Stomach (tissue), 9 donors: ENCODE data around the gene SLIT1. TPM values are rescaled to one million over a fixed set of nuclear protein-coding genes. Genes with fewer than 3 reads are reported as not detected.

Experiments used
- DNase-seq, 2 donors: peaks; one replicate each; pipeline versions ENCODE4 v3.0.0 to v3.0.0-alpha.2; 2013 to 2019
- H3K27ac ChIP-seq, 5 donors: fragments of 200-600 bp in 4 of 5; sonication (generic) in 4 of 5; one replicate each; pipeline ENCODE4 v1.5.1; 2013 to 2019; ENCODE audit warnings: mild to moderate bottlenecking in 1 of 5, moderate library complexity in 1 of 5
- H3K27me3 ChIP-seq, 3 donors: fragments of 200-600 bp; sonication (generic); one replicate each; pipeline ENCODE4 v1.5.1; 2017 to 2019; ENCODE audit warnings: mixed run types in 1 of 3
- H3K36me3 ChIP-seq, 4 donors: fragments of 200-600 bp; sonication (generic); 1 replicate in 3 of 4; 2 replicates in 1 of 4; pipeline ENCODE4 v1.5.1; 2016 to 2019
- H3K4me1 ChIP-seq, 4 donors: fragments of 200-600 bp; sonication (generic); one replicate each; pipeline ENCODE4 v1.5.1; 2016 to 2019
- H3K4me3 ChIP-seq, 4 donors: fragments of 200-600 bp; sonication (generic) in 3 of 4; one replicate each; pipeline ENCODE4 v1.5.1; 2016 to 2019; ENCODE audit warnings: mild to moderate bottlenecking in 1 of 4
- H3K9me3 ChIP-seq, 4 donors: fragments of 200-600 bp; sonication (generic); one replicate each; pipeline ENCODE4 v1.5.1; 2016 to 2019
- EP300 ChIP-seq: sonication (generic); formaldehyde crosslinking; IDR thresholded peaks from one replicate; pipeline ENCODE4 v1.6.1; 2017; ENCODE audit warnings: antibody characterized with exemption
- POLR2A ChIP-seq, 4 donors: fragments of 450-650 bp; IDR thresholded peaks; one replicate each; pipeline ENCODE4 v1.6.1; 2016; ENCODE audit warnings: antibody characterized with exemption in 4 of 4, control low read depth in 2 of 4, mild to moderate bottlenecking in 1 of 4, moderate library complexity in 1 of 4
- POLR2AphosphoS5 ChIP-seq, 3 donors: sonication (generic); formaldehyde crosslinking; IDR thresholded peaks; one replicate each; pipeline ENCODE4 v1.6.1; 2016; ENCODE audit warnings: antibody characterized with exemption in 3 of 3
- WGBS, 5 donors: extraction: QIAGEN DNeasy Blood & Tissue Kit in 3 of 5; methylation state at CpG; one replicate each; pipeline versions ENCODE4 v1.1.5 to v1.1.7; 2013 to 2018; 5-methylcytosine and 5-hydroxymethylcytosine counted together
- intact Hi-C: fragments of 100-400 bp; cut with DNase I; formaldehyde crosslinking; loops from one replicate; pipeline ENCODE4 v1.15.1; 2023; ENCODE audit warnings: low total_unique reads
- polyA plus RNA-seq, 3 donors: library from polyadenylated mRNA; stranded (reverse); fragments of 200-250 nt; gene quantifications; one replicate each; pipeline ENCODE4 v1.2.3, GENCODE V29; 2013
- total RNA-seq, 5 donors: library from RNA; depleted of rRNA; stranded (reverse); fragments of >200 nt; gene quantifications; one replicate each; pipeline versions ENCODE4 v1.1.0 to v1.2.3, GENCODE V29; 2014 to 2016
- TF ChIP-seq, protein P1 (sequence below), 7 experiments: fragments of 450-650 bp in 4 of 7; fragments of 200-600 bp in 3 of 7; sonication (generic) in 3 of 7; IDR thresholded peaks; one replicate each; pipeline ENCODE4 v1.5.1; 2016 to 2019; ENCODE audit warnings: antibody characterized with exemption in 7 of 7, control low read depth in 2 of 7, mild to moderate bottlenecking in 1 of 7
- donor health status: healthy with polysubstance abuse.
- donor health status: Bipolar disorder and iron deficiency.
- donor health status: healthy.

The SLIT1 gene
- total and polyA plus RNA-seq, 8 donors, result under 0.01 to 6.1 (median 0.44) TPM

DNA sequence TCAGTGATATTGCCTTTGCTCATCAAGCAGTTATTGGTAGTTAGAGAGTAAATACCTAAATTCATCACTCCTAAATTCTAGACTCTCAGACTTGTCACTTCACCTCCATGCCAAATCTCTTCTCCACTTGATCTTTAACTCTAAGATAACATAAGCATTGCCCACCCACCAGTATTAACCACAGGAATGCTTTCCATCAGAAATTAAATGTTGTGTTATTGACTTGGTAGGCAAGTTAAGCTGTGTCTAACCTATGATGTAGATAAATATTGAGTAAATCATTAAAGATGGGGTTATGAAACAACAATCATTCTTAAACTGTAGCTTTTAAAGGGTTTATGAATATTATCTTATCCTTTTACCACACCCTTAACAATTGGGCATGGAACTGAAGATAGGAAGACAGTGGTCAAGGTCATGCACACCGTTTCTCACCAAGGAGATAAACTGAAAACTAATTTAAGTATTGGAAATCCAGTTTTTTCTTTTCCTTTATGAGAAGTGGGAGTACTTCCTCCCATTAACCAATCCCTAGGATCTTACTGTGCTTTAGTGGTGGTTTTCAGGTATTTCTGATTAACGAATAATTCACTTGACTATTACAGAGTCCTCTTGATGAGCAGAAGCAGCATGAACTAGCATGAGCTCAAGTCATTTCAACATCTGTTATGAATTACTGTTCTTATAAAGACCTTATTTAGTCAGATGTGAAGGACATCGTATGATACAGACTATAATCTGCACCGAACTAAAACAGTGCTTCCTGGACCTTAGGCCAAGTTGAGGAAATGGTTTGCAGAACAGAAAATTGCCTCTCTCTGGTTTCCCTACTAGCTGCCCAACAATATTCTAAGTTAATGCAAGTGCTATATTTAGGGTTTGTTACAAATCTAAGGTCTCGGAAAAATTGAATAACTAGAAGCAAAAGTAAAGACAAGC, 211.7 kb downstream of the SLIT1 start:
- intact Hi-C loops, result no loop called here
- 69 to 73% (median 72%) methylated on average over 5 of the region's 5 CpGs for WGBS, 5 donors
- DNase-seq, result no peak
- no peaks in the 10 kb centered on the region for H3K9me3 ChIP-seq
- no peak overlapping the region for H3K4me3 ChIP-seq
- H3K4me1 ChIP-seq, result no peaks in the 10 kb centered on the region
- no peak overlapping the region for H3K27ac ChIP-seq
- H3K36me3 ChIP-seq, result no peaks in the 10 kb centered on the region
- no peaks in the 10 kb centered on the region for H3K27me3 ChIP-seq
- TF ChIP-seq, protein P1, sequence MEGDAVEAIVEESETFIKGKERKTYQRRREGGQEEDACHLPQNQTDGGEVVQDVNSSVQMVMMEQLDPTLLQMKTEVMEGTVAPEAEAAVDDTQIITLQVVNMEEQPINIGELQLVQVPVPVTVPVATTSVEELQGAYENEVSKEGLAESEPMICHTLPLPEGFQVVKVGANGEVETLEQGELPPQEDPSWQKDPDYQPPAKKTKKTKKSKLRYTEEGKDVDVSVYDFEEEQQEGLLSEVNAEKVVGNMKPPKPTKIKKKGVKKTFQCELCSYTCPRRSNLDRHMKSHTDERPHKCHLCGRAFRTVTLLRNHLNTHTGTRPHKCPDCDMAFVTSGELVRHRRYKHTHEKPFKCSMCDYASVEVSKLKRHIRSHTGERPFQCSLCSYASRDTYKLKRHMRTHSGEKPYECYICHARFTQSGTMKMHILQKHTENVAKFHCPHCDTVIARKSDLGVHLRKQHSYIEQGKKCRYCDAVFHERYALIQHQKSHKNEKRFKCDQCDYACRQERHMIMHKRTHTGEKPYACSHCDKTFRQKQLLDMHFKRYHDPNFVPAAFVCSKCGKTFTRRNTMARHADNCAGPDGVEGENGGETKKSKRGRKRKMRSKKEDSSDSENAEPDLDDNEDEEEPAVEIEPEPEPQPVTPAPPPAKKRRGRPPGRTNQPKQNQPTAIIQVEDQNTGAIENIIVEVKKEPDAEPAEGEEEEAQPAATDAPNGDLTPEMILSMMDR (IDR thresholded peaks at IDR 0.05), result no peak
- TF ChIP-seq POLR2A (IDR thresholded peaks at IDR 0.05), result no peak
- no peak for TF ChIP-seq POLR2AphosphoS5 (IDR thresholded peaks at IDR 0.05)
- no peak for TF ChIP-seq EP300

DNA sequence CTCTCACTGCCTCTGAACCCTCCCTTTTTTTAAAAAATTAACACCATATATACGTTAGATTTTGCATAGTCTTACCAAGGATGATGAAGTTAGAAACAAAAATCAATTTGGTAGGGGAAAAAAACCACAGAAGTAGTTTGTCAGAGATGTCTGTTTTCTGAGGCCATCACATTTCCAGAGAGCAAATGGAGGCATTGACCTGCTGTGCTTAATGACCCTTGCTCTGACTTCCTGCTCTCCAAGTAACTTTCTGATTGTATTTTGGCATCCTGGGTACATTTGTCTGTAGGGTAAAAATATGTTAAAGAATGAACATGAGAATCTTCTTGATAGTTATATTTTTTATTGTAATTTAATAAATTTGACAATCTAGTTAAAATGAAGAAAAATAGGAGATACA, 213.5 kb downstream of the SLIT1 start:
- H3K9me3 ChIP-seq, result no peaks in the 10 kb centered on the region
- no peak overlapping the region for H3K27ac ChIP-seq
- H3K36me3 ChIP-seq, result no peaks in the 10 kb centered on the region
- TF ChIP-seq POLR2A (IDR thresholded peaks at IDR 0.05) (no peak), POLR2AphosphoS5 (IDR thresholded peaks at IDR 0.05) (no peak), EP300 (no peak)
- TF ChIP-seq, protein P1 (IDR thresholded peaks at IDR 0.05), result no peak
- no peaks in the 10 kb centered on the region for H3K4me1 ChIP-seq
- intact Hi-C loops, result no loop called here
- no peaks in the 10 kb centered on the region for H3K27me3 ChIP-seq
- no peak overlapping the region for H3K4me3 ChIP-seq
- WGBS, 5 donors, result 91 to 97% (median 92%) methylated on average over 1 of the region's 1 CpG
- DNase-seq, result no peak

DNA sequence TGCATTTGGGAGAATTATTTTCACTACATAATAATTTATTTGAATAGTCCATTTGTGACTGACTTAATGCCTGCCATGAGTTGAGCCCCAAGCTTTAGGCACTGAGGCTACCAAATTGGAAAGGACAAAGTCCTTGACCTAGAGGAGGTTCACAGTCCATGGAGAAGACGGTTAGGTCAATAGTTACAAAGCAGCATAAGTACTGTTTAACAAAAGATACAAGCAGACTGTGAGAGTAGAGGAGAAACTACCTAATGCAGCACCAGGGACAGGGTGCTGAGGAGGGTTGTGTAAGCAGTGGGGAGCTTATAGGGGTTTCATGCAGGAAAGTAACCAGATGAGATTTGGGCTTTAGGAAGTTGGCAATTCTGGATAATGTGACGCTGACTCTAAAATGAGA, 214.4 kb downstream of the SLIT1 start:
- Histone ChIP-seq H3K36me3 (no peaks in the 10 kb centered on the region), H3K27me3 (no peaks in the 10 kb centered on the region), H3K4me3 (no peak overlapping the region), H3K9me3 (no peaks in the 10 kb centered on the region), H3K4me1 (no peaks in the 10 kb centered on the region), H3K27ac (no peak overlapping the region)
- DNase-seq, result no peak
- WGBS, 5 donors, result 79 to 88% (median 83%) methylated on average over 2 of the region's 2 CpGs
- no peak for TF ChIP-seq POLR2A (IDR thresholded peaks at IDR 0.05)
- TF ChIP-seq POLR2AphosphoS5 (IDR thresholded peaks at IDR 0.05), result no peak
- no peak for TF ChIP-seq EP300
- TF ChIP-seq, protein P1 (IDR thresholded peaks at IDR 0.05), result no peak
- intact Hi-C loops, result no loop called here

DNA sequence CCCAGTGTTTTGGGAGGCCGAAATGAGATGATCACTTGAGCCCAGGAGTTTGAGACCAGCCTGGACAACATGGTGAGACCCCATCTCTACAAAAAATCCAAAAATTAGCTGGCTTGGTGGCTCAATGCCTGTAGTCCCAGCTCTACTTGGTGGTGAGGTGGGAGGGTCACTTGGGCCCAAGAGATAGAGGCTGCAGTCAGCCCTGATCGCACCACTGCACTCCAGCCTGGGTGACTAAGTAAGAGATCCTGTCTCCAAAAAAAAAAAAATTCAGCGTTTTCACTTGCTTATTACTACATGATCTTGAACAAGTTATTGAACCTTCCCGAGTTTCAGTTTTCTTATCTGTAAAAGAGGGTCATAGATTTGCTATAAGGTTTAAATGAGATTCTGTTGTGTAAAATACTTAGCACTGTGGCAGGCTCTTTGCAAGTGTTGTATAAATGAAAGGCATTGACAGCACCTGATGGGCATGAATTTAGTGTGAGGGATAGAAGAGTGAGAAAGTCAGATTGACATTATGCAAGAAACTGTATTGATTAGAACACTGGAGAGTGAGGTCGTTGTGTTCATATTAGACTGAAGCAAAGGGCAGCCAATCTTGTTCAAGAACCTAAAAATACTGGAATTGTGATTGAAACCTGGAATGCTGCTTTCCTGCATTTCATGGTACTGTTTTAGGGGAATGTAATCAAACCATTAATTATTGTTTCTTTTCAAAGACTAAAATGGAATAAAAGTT, 216.9 kb downstream of the SLIT1 start:
- WGBS, 5 donors, result 84 to 94% (median 93%) methylated on average over 5 of the region's 5 CpGs
- Histone ChIP-seq H3K27ac (no peak overlapping the region), H3K9me3 (no peaks in the 10 kb centered on the region), H3K36me3 (no peaks in the 10 kb centered on the region), H3K4me1 (no peaks in the 10 kb centered on the region), H3K27me3 (no peaks in the 10 kb centered on the region), H3K4me3 (no peak overlapping the region)
- no peak for DNase-seq
- intact Hi-C loops, result no loop called here
- TF ChIP-seq, protein P1 (IDR thresholded peaks at IDR 0.05), result no peak
- TF ChIP-seq POLR2A (IDR thresholded peaks at IDR 0.05), result no peak
- TF ChIP-seq POLR2AphosphoS5 (IDR thresholded peaks at IDR 0.05), result no peak
- no peak for TF ChIP-seq EP300
